OCI-LY7 (cell line): ENCODE data around the gene UNC13A. TPM values are rescaled to one million over a fixed set of nuclear protein-coding genes. Genes with fewer than 3 reads are reported as not detected.
A peak's percentile ranks its signal among the peaks of the same experiment; 100 is the strongest.

Experiments
- BruUV-seq: library from RNA; stranded (reverse); fragments of 400-500 nt; replicated peaks from 2 replicates; lab custom pipeline; 2021; lab: Mats Ljungman, UMichigan
- CTCF ChIA-PET: fragments of 300-600 bp; sonication (Branson Sonifier 250); formaldehyde crosslinking; loops from one replicate; lab custom pipeline; 2022; ENCODE audit warnings: antibody characterized with exemption; ENCODE audit not compliant: unreplicated experiment; lab: Charles Lee
- POLR2A ChIA-PET: fragments of 300-600 bp; sonication (Branson Sonifier 250); formaldehyde crosslinking; loops from one replicate; lab custom pipeline; 2022; ENCODE audit warnings: antibody characterized with exemption; lab: Charles Lee
- DNase-seq: peaks from one replicate; pipeline ENCODE4 v3.0.0-alpha.2; 2015; ENCODE audit warnings: low spot score
- H2AFZ ChIP-seq: fragments of 200-600 bp; sonication (generic), shearing (Covaris generic); 2 replicates; pipeline ENCODE4 v1.6.1; 2014; ENCODE audit warnings: mild to moderate bottlenecking, antibody characterized with exemption, low read length, moderate library complexity
- H3K27ac ChIP-seq: fragments of 200-600 bp; sonication (generic); 2 replicates; pipeline ENCODE4 v1.5.1; 2014; ENCODE audit warnings: mixed run types, low read depth, mild to moderate bottlenecking, moderate library complexity, low read length, inconsistent platforms; ENCODE audit not compliant: poor library complexity, severe bottlenecking
- H3K36me3 ChIP-seq: fragments of 200-600 bp; sonication (generic); 2 replicates; pipeline ENCODE4 v1.6.1; 2014; ENCODE audit warnings: mild to moderate bottlenecking, antibody characterized with exemption, low read length, moderate library complexity, mixed read lengths; ENCODE audit not compliant: insufficient read depth
- H3K4me1 ChIP-seq: fragments of 200-600 bp; sonication (generic); 2 replicates; pipeline ENCODE4 v1.5.1; 2014; ENCODE audit warnings: mild to moderate bottlenecking, low read length; ENCODE audit not compliant: insufficient read depth, poor library complexity, severe bottlenecking
- H3K4me2 ChIP-seq: fragments of 200-600 bp; sonication (generic); 2 replicates; pipeline ENCODE4 v1.6.1; 2014; ENCODE audit warnings: mild to moderate bottlenecking, low read length
- H3K4me3 ChIP-seq: fragments of 200-600 bp; sonication (generic); 2 replicates; pipeline ENCODE4 v1.5.1; 2014; ENCODE audit warnings: mild to moderate bottlenecking, low read depth, low read length; ENCODE audit not compliant: poor library complexity, severe bottlenecking
- H3K79me2 ChIP-seq: fragments of 200-600 bp; sonication (generic); 2 replicates; pipeline ENCODE4 v1.6.1; 2016; ENCODE audit warnings: low read depth, mild to moderate bottlenecking, low read length, moderate library complexity, mixed read lengths; ENCODE audit not compliant: insufficient read depth
- H3K9me2 ChIP-seq: fragments of 200-600 bp; sonication (generic); 2 replicates; pipeline ENCODE4 v1.6.1; 2016; ENCODE audit warnings: mild to moderate bottlenecking, low read length, mixed read lengths; ENCODE audit not compliant: insufficient read depth
- H3K9me3 ChIP-seq: fragments of 200-600 bp; sonication (generic); 2 replicates; pipeline ENCODE4 v1.6.1; 2014; ENCODE audit warnings: mild to moderate bottlenecking, mixed run types, low read length, mixed read lengths
- H4K20me1 ChIP-seq: fragments of 200-600 bp; sonication (generic); 2 replicates; pipeline ENCODE4 v1.6.1; 2014; ENCODE audit warnings: mild to moderate bottlenecking, antibody characterized with exemption, low read length, moderate library complexity, mixed read lengths; ENCODE audit not compliant: insufficient read depth
- CTCF ChIP-seq: fragments of 200-600 bp; sonication (generic); conservative IDR thresholded peaks from 2 replicates; pipeline ENCODE4 v1.5.1; 2014; ENCODE audit warnings: mild to moderate bottlenecking, antibody characterized with exemption, low read length, moderate library complexity, mixed read lengths
- EZH2phosphoT487 ChIP-seq: fragments of 200-600 bp; sonication (generic); IDR thresholded peaks from 2 replicates; pipeline ENCODE4 v1.6.1; 2018; ENCODE audit warnings: low read depth, borderline replicate concordance, mild to moderate bottlenecking, mixed run types, antibody characterized with exemption, low read length, moderate library complexity, mixed read lengths
- intact Hi-C: fragments of 100-400 bp; cut with micrococcal nuclease; formaldehyde crosslinking; loops from one replicate; pipeline ENCODE4 v1.10.0; 2022; ENCODE audit not compliant: unreplicated experiment
- total RNA-seq, 2 experiments: library from RNA; depleted of rRNA in 1 of 2; stranded (reverse); fragments of >200 nt in 1 of 2; shearing (Covaris generic) in 1 of 2; gene quantifications; 2 replicates each; pipeline ENCODE4 v1.2.3, GENCODE V29; 2014 to 2022

UNC13A gene
- total RNA-seq, 2 experiments from 2014 or later, result 0.72 to 0.92 TPM

GRCh38 chr19:17579661-17580244 is 108.4 kb downstream of the UNC13A start:
- Histone ChIP-seq H3K4me1 (peaks cover 11% of the 10 kb centered on the region), H3K9me3 (no peaks in the 10 kb centered on the region), H3K36me3 (peaks cover 70% of the 10 kb centered on the region), H3K79me2 (no peaks in the 10 kb centered on the region), H3K27ac (no peak overlapping the region), H2AFZ (no peak overlapping the region), H3K4me3 (peak overlapping the region; percentile 17), H4K20me1 (no peaks in the 10 kb centered on the region), H3K4me2 (peak overlapping the region; percentile 43), H3K9me2 (no peaks in the 10 kb centered on the region)
- ChIA-PET POLR2A (interaction anchor here (0.5 to 1.1 kb wide), 2 partner anchors 69 to 845 kb away, joined by 3 read pairs; partner anchors contain the start of gene PGLS), CTCF (no interaction called here)
- no TSS peak for BruUV-seq
- TF ChIP-seq CTCF (no peak), EZH2phosphoT487 (no peak)
- intact Hi-C loops, result no loop called here
- DNase-seq, result peak; percentile 91

- H3K36me3 ChIP-seq, result peaks cover 79% of the 10 kb centered on the region
- intact Hi-C loops, result no loop called here
- no peak overlapping the region for H2AFZ ChIP-seq
Measured at GRCh38 chr19:17577457-17578097, 110.6 kb downstream of the UNC13A start.

More at GRCh38 chr19:17577457-17578097, 110.6 kb downstream of the UNC13A start:
- ChIA-PET POLR2A (no interaction called here), CTCF (no interaction called here)
- TF ChIP-seq CTCF, result no peak
- H3K9me3 ChIP-seq, result no peaks in the 10 kb centered on the region
- H3K4me2 ChIP-seq, result no peak overlapping the region
- no TSS peak for BruUV-seq
- no peak for DNase-seq
- no peak overlapping the region for H3K27ac ChIP-seq
- H3K4me3 ChIP-seq, result no peak overlapping the region
- no peaks in the 10 kb centered on the region for H4K20me1 ChIP-seq
- H3K9me2 ChIP-seq, result no peaks in the 10 kb centered on the region
- H3K4me1 ChIP-seq, result peaks cover 11% of the 10 kb centered on the region
- H3K79me2 ChIP-seq, result no peaks in the 10 kb centered on the region
